DMS79 (cell line): ENCODE results near the gene RPL38.

Experiments
- DNase-seq: peaks from one replicate; lab custom pipeline; 2025; lab: John Stamatoyannopoulos, UW

Gene RPL38

GRCh38 chr17:74250324-74250995 lies 47.0 kb downstream of the RPL38 start:
- DNase-seq = no peak

GRCh38 chr17:74251051-74251450 lies 47.6 kb downstream of the RPL38 start:
- DNase-seq = no peak

- no peak for DNase-seq
Measured at GRCh38 chr17:74251569-74251968, 48.1 kb downstream of the RPL38 start.

GRCh38 chr17:74252211-74252610 lies 48.7 kb downstream of the RPL38 start:
- DNase-seq = no peak

DNA sequence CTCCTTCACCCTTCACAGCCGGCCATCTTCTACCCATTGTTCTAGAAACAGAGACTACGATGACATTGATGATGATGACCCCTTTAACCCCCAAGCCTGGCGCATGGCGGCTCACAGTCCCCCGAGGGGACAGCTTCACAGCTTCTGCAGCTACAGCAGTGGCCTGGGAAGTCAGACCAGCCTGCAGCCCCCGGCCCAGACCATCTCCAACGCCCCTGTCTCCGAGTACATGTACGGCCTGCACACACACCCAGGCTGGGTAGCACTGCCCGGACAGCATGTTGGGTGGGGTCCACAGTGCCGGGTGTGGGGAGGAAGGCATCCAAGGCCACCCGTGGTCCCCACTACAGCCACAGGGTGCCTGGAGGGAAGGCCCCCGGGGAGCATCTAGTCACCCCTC lies 49.6 kb downstream of the RPL38 start:
- no peak for DNase-seq

- DNase-seq = no peak
Measured at GRCh38 chr17:74257311-74257710, 53.8 kb downstream of the RPL38 start.

- no peak for DNase-seq
Measured at GRCh38 chr17:74259667-74260524, 56.4 kb downstream of the RPL38 start.
